NCI-H2029 treated with DMSO at 0.1 percent for 48 hours (cell line): ENCODE data around the gene TMEM237.

Experiments used
- DNase-seq: peaks from one replicate; lab custom pipeline; 2025; lab: John Stamatoyannopoulos, UW

The TMEM237 gene

DNA sequence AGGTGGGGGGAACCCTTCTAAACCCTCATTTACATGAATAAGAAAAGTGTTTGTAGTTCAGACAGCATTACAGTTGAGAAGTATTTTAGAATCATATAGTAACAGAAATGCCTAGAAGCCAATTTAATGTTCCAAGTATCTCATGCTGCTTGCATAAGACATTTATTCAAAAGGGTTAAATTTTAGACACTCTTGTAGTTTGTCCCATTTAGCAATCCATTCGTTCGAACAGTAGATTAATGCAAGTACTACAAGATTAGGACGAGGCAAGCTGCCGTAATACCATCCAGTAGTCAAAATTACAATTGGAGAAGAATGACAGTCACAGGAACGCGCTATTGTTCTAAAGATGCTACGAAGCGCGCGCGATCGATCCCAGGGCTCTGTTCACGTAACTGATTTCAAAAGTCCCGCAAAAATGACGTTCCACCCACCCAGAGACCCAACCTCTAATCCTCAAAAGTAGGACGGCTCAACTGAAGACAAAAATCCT lies 1.2 kb downstream of the TMEM237 start:
- no peak for DNase-seq

DNA sequence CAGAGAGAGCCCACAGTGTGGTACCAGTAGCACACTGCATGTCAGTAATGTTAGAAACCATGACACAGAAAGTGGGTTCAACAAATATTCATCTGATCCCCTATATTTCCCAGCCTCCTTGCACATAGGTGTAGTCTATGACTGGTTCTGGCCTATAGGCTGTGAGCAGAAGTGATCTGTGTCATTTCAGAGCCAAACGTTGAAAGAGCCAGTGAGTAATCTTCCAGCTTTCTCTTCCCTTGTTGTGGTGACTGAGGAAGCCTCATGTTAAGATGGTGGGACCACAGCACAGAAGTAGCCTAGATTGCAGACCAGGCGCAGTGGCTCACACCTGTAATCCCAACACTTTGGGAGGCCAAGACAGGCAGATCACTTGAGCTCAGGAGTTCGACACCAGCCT lies 4.1 kb downstream of the TMEM237 start:
- no peak for DNase-seq

DNA sequence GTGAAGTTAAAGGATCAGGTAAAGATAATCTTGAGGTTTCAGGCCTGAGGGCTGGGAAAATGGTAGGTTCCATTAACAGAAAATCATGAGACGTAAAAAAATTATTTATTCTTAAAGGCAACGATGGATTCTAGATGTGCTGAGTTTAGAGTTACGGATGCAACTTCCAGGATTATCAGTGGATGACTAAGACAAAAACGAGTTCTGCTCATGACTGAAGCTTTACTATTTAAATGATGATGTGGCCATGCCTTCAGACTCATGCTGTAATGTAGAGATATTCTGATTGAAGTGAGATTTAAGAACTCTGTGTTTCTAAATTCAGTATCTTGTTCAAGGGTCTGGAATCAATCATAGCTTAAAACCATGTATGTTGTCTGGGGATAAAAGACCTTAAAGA lies 5.0 kb downstream of the TMEM237 start:
- no peak for DNase-seq

GRCh38 chr2:201633661-201634249 lies 9.5 kb downstream of the TMEM237 start:
- DNase-seq = no peak

GRCh38 chr2:201631041-201631440 lies 12.3 kb downstream of the TMEM237 start:
- no peak for DNase-seq

DNA sequence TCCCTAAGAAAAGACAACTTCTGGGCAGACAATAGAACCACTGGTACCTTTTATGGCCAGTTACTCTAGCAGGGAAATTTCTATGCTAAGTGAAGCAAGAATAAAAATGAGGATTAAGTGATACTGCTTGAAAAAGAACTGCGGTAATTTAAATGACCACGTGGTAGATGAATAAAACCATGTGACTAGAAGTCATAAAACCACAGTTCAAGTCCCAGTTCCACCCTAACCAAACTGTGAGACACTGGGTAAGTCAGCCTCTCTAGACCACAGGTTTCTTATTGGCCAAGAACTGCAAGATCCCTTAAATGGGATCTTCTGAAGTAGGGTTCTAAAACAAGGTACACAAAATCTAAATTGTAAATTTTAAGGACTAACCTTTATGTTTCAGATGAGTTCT lies 12.7 kb downstream of the TMEM237 start:
- no peak for DNase-seq

GRCh38 chr2:201628545-201628944 lies 14.8 kb downstream of the TMEM237 start:
- DNase-seq = no peak

GRCh38 chr2:201622306-201622970 lies 20.9 kb downstream of the TMEM237 start:
- DNase-seq = no peak

DNA sequence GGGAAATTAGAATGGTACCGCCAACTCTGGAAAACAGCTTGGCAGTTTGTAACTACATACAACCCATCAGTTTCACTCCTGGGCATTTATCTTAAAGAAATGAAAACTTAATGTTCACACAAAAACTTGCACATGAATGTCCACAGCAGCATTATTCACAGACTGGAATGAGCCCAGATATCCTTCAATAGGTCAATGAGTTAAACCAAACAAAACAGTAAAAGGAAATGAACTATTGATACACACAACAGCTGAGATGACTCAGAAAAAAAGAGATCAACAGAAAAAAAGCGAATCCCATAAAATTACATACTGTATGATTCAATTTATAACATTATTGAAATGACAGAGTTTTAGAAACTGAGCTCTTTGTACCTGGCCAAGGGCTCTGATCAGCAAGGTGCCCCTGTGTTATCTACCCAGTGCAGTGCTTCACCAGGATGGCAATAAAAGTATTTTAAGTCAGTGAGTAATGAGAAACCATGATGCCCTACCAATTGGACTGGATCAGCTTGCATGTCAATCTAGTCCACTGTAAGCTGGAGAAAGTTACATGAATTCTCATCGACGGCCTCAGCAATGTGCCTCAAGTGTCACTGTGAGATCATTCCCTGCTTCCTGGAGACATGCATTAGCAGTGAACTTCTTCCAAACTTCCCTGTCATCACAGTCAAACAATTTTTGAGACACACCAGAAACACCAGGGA lies 21.9 kb downstream of the TMEM237 start:
- DNase-seq = no peak

- no peak for DNase-seq
Measured at GRCh38 chr2:201618744-201619662, 24.3 kb downstream of the TMEM237 start.

DNA sequence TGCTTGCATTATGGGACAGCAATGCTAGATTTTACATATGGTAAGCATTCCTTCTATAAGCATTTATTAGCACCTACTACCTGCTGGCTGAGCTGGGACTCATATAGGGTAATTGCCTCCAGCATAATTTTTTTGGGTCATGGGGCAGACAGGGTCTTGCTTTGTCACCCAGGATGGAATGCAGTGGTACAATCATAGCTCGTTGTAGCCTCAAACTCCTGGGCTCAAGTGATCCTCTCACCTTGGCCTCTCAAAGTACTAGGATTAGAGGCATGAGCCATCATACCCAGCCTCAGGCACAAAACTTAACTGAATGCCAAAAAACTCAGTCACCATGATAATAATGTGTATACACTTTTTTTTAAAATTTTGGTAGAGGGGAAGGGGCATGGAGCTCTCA lies 35.3 kb downstream of the TMEM237 start:
- DNase-seq = no peak

- no peak for DNase-seq
Measured at GRCh38 chr2:201607568-201607967, 35.7 kb downstream of the TMEM237 start.

DNA sequence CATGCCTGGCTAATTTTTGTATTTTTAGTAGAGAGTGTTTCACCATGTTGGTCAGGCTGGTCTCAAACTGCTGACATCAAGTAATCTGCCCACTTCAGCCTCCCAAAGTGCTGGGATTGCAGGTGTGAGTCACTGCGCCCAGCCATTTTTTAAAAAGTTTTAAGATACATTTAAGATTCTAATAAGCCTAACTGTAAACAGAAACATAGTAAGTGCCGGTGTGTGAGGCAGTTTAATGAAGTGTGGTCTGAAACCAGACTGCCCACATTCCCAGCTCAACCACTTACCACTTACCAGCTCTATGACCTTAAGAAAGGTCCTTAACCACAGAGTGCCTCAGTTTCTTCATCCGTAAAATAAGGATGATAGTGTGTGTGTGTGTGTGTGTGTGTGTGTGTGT lies 42.4 kb downstream of the TMEM237 start:
- DNase-seq = no peak

GRCh38 chr2:201597397-201597796 lies 45.9 kb downstream of the TMEM237 start:
- DNase-seq = no peak

- DNase-seq = no peak
Measured at GRCh38 chr2:201580486-201580885, 62.8 kb downstream of the TMEM237 start.

DNA sequence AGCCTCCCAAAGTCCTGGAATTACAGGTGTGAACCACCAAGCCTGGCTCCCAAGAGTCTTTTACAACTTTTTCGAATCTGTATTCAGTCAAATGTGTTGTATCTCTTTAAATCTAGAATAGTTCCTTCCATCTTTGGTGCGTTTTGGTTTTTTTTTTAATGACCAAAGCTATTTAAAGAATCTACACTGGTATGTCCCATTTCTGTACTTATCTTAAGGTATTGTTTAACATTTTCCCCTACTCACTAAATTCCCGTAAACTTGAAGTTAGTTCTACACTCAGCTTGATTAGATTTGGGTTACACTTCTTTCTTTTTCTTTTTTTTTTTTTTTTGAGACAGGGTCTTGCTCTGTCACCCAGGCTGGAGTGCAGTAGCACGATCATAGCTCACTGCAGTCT lies 63.8 kb downstream of the TMEM237 start:
- no peak for DNase-seq

GRCh38 chr2:201575971-201576370 lies 67.3 kb downstream of the TMEM237 start:
- DNase-seq = no peak

DNA sequence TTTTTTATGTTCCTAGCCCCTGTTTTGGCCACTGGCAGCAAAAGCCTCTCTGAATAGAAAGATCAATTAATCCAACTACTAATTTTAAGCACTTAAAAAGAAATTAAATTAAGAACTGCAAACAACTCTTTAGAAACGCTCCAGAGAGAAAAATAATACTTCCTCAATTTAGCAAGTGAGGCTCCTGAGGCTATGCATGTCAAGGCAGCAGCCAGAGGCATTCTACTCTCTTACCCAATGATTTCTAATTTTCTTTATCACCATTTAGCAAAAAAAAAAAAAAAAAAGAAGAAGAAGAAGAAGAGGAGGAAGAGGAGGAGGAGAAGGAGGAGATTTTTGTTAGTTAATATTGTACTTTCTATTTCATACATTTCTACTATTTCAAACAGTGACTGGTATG lies 68.5 kb downstream of the TMEM237 start:
- DNase-seq = no peak

DNA sequence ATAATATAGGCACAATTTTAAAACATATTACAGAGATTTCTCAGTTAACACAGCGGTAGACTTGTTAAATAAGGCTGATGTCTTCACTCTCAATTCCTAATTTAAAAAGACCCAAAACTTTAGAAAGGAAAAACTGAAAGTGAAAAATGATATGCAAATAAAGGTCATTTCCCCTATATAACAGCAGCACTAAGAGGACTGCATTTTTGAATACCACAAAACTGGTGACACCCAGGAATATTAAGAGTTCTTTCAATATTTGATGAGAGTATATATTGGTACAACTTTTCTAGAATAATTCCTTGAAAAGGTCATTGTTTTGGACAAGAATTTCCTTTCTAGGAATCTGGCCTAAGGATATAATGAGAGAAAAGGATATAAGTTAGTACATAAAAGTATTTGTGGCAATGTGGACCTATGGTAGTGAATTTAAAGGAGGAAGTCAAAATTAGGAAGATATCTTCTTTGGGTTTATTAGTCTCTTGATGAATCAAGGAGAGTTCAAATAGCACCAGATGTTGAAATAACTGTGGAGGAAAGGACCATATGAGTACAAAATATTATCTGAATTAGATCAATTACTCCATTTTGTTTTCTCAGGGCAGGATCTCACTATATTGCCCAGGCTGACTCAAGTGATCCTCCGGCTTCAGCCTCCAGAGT lies 70.3 kb downstream of the TMEM237 start:
- no peak for DNase-seq
